Osteoblast (primary cell): ENCODE data around the gene DCLK3. TPM values are rescaled to one million over a fixed set of nuclear protein-coding genes. Genes with fewer than 3 reads are reported as not detected.

Source experiments
- DNase-seq: peaks from one replicate; pipeline ENCODE4 v3.0.0; 2011; ENCODE audit warnings: low spot score, mixed read lengths; ENCODE audit not compliant: insufficient read length; ENCODE audit errors: missing footprints
- H2AFZ ChIP-seq: 2 replicates; pipeline ENCODE4 v1.6.0; 2011; ENCODE audit warnings: mild to moderate bottlenecking, low read length
- H3K27ac ChIP-seq: 2 replicates; pipeline ENCODE4 v1.5.1; 2011; ENCODE audit warnings: mild to moderate bottlenecking, low read depth, low read length, moderate library complexity
- H3K27me3 ChIP-seq: 2 replicates; pipeline ENCODE4 v1.6.0; 2012; ENCODE audit warnings: mild to moderate bottlenecking, control low read depth, inconsistent platforms, low read length, moderate library complexity; ENCODE audit not compliant: insufficient read depth
- H3K36me3 ChIP-seq: 2 replicates; pipeline ENCODE4 v1.5.1; 2011; ENCODE audit warnings: mild to moderate bottlenecking, low read length, control low read depth, moderate library complexity; ENCODE audit not compliant: insufficient read depth
- H3K4me1 ChIP-seq: 2 replicates; pipeline ENCODE4 v1.5.1; 2011; ENCODE audit warnings: mild to moderate bottlenecking, low read length, control low read depth, moderate library complexity; ENCODE audit not compliant: insufficient read depth
- H3K4me2 ChIP-seq: 2 replicates; pipeline ENCODE4 v1.6.0; 2011; ENCODE audit warnings: mild to moderate bottlenecking, low read length; ENCODE audit not compliant: insufficient read depth
- H3K4me3 ChIP-seq: fragments of 200-600 bp; sonication (generic); 3 replicates; pipeline ENCODE4 v1.5.1; 2012; ENCODE audit warnings: mild to moderate bottlenecking, low read length, inconsistent platforms; ENCODE audit not compliant: insufficient read depth
- H3K79me2 ChIP-seq: 2 replicates; pipeline ENCODE4 v1.6.0; 2012; ENCODE audit warnings: mild to moderate bottlenecking, low read length, control low read depth, inconsistent platforms; ENCODE audit not compliant: insufficient read depth
- H3K9me3 ChIP-seq: 2 replicates; pipeline ENCODE4 v1.5.1; 2011; ENCODE audit warnings: low read depth, low read length, control low read depth
- H4K20me1 ChIP-seq: 2 replicates; pipeline ENCODE4 v1.6.0; 2012; ENCODE audit warnings: mild to moderate bottlenecking, low read length, control low read depth; ENCODE audit not compliant: insufficient read depth
- CTCF ChIP-seq: IDR thresholded peaks from 2 replicates; pipeline ENCODE4 v1.5.1; 2011; ENCODE audit warnings: mild to moderate bottlenecking, low read depth, low read length, moderate library complexity; ENCODE audit errors: extremely low read depth
- total RNA-seq: library from RNA; depleted of rRNA; stranded (reverse); fragments of >200 nt; gene quantifications from 2 replicates; pipeline ENCODE4 v1.2.3, GENCODE V29; 2012

The DCLK3 gene
- total RNA-seq, 1 donor, result under 0.01 TPM

DNA sequence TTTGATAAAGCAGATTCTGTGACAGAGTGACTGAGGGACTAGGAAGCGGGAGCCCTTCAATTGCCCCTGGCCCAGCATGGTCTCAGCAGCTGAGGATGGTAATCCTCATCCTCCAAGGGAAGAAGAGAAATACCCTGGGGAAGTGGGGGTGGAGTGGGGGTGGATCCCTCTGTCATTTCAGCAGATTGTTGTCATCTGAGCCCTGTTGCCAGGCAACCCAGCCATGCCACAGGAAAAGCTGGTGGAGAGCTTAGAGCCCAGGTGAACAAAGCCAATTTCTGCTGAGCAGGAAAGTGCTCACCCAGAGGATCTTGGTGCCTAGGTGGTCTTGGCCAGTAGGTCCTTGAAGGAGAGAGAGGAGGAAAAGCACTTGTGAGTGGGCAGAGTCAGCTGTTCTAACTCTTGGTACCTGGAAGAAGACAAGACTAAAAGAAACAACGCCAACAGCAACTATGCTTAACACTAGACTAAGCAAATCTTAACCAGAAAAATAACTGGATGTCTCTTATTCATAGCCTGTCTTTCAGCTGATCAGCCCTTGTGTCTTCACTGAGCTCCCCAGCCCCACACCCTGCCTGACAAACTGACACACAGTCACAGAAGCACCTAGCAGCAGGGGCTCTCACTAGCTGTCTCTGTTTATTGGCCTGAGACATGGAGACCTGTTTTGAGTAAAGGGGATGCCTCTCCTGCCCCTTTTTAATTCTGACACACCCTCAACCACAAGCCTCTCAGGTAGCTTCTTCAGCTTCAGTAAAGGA, 40.1 kb upstream of the DCLK3 start:
- Histone ChIP-seq H3K79me2 (no peaks in the 10 kb centered on the region), H3K27ac (no peak overlapping the region), H3K36me3 (no peaks in the 10 kb centered on the region), H3K4me3 (no peak overlapping the region), H3K4me2 (no peak overlapping the region), H3K27me3 (peaks cover 10% of the 10 kb centered on the region), H3K4me1 (no peaks in the 10 kb centered on the region), H2AFZ (no peak overlapping the region), H4K20me1 (no peaks in the 10 kb centered on the region), H3K9me3 (peaks cover 4% of the 10 kb centered on the region)
- no peak for TF ChIP-seq CTCF
- no peak for DNase-seq

DNA sequence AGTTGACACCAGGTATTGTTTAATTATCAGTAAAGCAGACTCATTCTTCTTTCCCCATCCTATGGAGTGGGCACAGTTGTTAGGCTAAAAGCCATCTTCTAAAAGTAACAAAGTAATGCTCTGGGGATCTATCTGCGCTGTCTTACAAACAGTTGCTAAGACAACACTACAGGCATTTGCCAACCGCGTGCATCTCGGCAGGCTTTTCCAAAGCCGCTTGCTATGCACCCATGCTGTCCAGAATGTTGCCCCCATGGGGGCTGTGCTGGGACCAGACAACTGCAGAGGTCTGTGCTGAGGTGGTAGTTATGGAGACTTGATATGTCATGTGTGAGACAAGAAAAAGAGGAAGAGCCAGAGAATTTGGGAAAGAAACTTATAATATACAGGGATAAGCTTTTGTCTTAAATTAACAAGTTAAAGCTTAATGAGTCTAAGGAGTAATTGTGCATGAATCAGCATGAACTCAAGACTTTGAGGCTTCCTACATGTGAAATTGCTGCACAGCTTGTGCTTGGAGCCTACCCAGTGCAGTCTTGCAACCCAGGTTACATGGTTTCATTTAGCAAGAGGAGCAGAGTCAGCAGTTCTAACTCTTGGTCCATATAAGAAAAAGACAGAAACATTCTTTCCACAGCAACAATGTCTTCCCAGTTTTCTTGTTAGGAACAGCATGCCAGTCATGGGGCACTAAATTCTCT, 38.9 kb upstream of the DCLK3 start:
- H3K4me2 ChIP-seq, result no peak overlapping the region
- TF ChIP-seq CTCF, result no peak
- H3K4me1 ChIP-seq, result no peaks in the 10 kb centered on the region
- peaks cover 10% of the 10 kb centered on the region for H3K27me3 ChIP-seq
- H3K9me3 ChIP-seq, result peaks cover 4% of the 10 kb centered on the region
- H2AFZ ChIP-seq, result no peak overlapping the region
- H3K79me2 ChIP-seq, result no peaks in the 10 kb centered on the region
- no peaks in the 10 kb centered on the region for H4K20me1 ChIP-seq
- no peaks in the 10 kb centered on the region for H3K36me3 ChIP-seq
- no peak overlapping the region for H3K27ac ChIP-seq
- DNase-seq, result no peak
- no peak overlapping the region for H3K4me3 ChIP-seq

DNA sequence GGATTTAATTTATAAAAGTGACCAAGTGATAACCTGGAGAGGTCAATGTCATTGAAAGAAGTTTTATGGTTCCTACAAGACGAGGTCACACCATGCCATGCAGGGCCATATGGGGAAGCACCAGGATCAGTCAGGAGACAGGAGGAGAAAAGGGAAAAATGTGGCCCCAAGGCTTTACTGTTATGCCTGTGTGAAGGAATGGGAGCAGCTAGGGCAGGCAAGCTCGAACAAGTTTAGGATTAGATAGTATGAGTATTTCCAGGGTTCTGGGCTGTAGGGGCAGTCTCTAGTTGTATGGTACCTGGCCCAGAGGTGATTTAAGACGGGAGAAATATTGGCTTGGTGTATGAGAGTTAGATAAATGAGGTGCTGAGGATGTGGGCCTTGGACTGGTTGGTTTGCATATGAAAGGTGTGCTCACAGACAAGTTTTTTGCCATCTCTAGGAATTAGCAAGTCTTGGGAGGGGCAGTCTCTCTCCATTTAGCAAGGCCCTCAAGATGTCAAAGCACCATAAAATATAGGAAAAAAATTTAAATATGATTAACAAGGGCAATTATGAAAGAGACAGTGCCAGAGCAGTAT, 36.3 kb upstream of the DCLK3 start:
- H3K36me3 ChIP-seq, result no peaks in the 10 kb centered on the region
- no peaks in the 10 kb centered on the region for H4K20me1 ChIP-seq
- H3K4me1 ChIP-seq, result peaks cover 10% of the 10 kb centered on the region
- no peak for DNase-seq
- H3K27ac ChIP-seq, result no peak overlapping the region
- no peak for TF ChIP-seq CTCF
- no peak overlapping the region for H2AFZ ChIP-seq
- no peak overlapping the region for H3K4me2 ChIP-seq
- no peaks in the 10 kb centered on the region for H3K79me2 ChIP-seq
- no peaks in the 10 kb centered on the region for H3K9me3 ChIP-seq
- no peak overlapping the region for H3K4me3 ChIP-seq
- peaks cover 4% of the 10 kb centered on the region for H3K27me3 ChIP-seq

- Histone ChIP-seq H3K27ac (no peak overlapping the region), H3K4me2 (no peak overlapping the region), H3K79me2 (no peaks in the 10 kb centered on the region), H3K4me3 (no peak overlapping the region), H3K36me3 (no peaks in the 10 kb centered on the region), H3K27me3 (peaks cover 3% of the 10 kb centered on the region), H2AFZ (no peak overlapping the region), H4K20me1 (no peaks in the 10 kb centered on the region), H3K4me1 (peaks cover 10% of the 10 kb centered on the region), H3K9me3 (no peaks in the 10 kb centered on the region)
- DNase-seq, result peak; percentile 87
- TF ChIP-seq CTCF, result no peak
Measured at GRCh38 chr3:36796881-36797280, 32.5 kb upstream of the DCLK3 start.
